Smooth muscle cell (in vitro differentiated cells): ENCODE results near the gene CFB. TPM values are rescaled to one million over a fixed set of nuclear protein-coding genes. Genes with fewer than 3 reads are reported as not detected.

Experiments used
- DNase-seq: peaks from one replicate; lab custom pipeline; 2025; ENCODE audit not compliant: unreplicated experiment; lab: John Stamatoyannopoulos, UW
- H2AFZ ChIP-seq: fragments of 200-600 bp; sonication (generic); 2 replicates; pipeline ENCODE4 v1.6.0; 2016; ENCODE audit warnings: antibody characterized with exemption, low read depth, mild to moderate bottlenecking
- H3F3A ChIP-seq: fragments of 200-600 bp; sonication (generic); 2 replicates; pipeline ENCODE4 v1.6.0; 2017; ENCODE audit warnings: antibody characterized with exemption, low read depth
- H3K27ac ChIP-seq: fragments of 200-600 bp; sonication (generic); 2 replicates; pipeline ENCODE4 v1.5.1; 2016; ENCODE audit warnings: low read depth, mild to moderate bottlenecking
- H3K27me3 ChIP-seq: fragments of 200-600 bp; sonication (generic); 2 replicates; pipeline ENCODE4 v1.6.1; 2016; ENCODE audit warnings: low read depth, mild to moderate bottlenecking
- H3K36me3 ChIP-seq: fragments of 200-600 bp; sonication (generic); 2 replicates; pipeline ENCODE4 v1.5.1; 2016; ENCODE audit warnings: low read depth
- H3K4me1 ChIP-seq: fragments of 200-600 bp; sonication (generic); 2 replicates; pipeline ENCODE4 v1.5.1; 2016; ENCODE audit warnings: low read depth
- H3K4me2 ChIP-seq: fragments of 200-600 bp; sonication (generic); 2 replicates; pipeline ENCODE4 v1.6.0; 2016; ENCODE audit warnings: mild to moderate bottlenecking
- H3K4me3 ChIP-seq: fragments of 200-600 bp; sonication (generic); 2 replicates; pipeline ENCODE4 v1.5.1; 2016; ENCODE audit warnings: mild to moderate bottlenecking
- H3K79me2 ChIP-seq: fragments of 200-600 bp; sonication (generic); 2 replicates; pipeline ENCODE4 v1.6.0; 2016; ENCODE audit warnings: low read depth, mild to moderate bottlenecking
- H3K9ac ChIP-seq: fragments of 200-600 bp; sonication (generic); 2 replicates; pipeline ENCODE4 v1.6.0; 2016; ENCODE audit warnings: low read depth
- H3K9me3 ChIP-seq: fragments of 200-600 bp; sonication (generic); replicated peaks from 2 replicates; pipeline ENCODE4 v1.5.1; 2016; ENCODE audit warnings: low read depth
- H4K20me1 ChIP-seq: fragments of 200-600 bp; sonication (generic); 2 replicates; pipeline ENCODE4 v1.6.0; 2016; ENCODE audit warnings: low read depth
- WGBS: methylation state at CpG from one replicate; pipeline ENCODE4 v1.1.7; 2016; ENCODE audit warnings: low lambda C conversion rate; 5-methylcytosine and 5-hydroxymethylcytosine counted together
- polyA plus RNA-seq: library from polyadenylated mRNA; unstranded; fragments of >200 nt; fragmentation: Nextera tagmentation; extraction: Ambion mirVana; gene quantifications from 2 replicates; pipeline ENCODE4 v1.2.1, GENCODE V29; 2016
- total RNA-seq: library from RNA; depleted of rRNA; stranded (reverse); fragments of >200 nt; gene quantifications from 2 replicates; pipeline ENCODE4 v1.2.3, GENCODE V29; 2014
- TF ChIP-seq, protein P1 (sequence below): fragments of 200-600 bp; sonication (generic); IDR thresholded peaks from 2 replicates; pipeline ENCODE4 v1.5.1; 2017; ENCODE audit warnings: borderline replicate concordance, mild to moderate bottlenecking, antibody characterized with exemption; ENCODE audit not compliant: insufficient read depth, poor library complexity, severe bottlenecking

The CFB gene
- total and polyA plus RNA-seq, 2 experiments from 2014 or later, result 2.3 TPM; not detected in 1

DNA sequence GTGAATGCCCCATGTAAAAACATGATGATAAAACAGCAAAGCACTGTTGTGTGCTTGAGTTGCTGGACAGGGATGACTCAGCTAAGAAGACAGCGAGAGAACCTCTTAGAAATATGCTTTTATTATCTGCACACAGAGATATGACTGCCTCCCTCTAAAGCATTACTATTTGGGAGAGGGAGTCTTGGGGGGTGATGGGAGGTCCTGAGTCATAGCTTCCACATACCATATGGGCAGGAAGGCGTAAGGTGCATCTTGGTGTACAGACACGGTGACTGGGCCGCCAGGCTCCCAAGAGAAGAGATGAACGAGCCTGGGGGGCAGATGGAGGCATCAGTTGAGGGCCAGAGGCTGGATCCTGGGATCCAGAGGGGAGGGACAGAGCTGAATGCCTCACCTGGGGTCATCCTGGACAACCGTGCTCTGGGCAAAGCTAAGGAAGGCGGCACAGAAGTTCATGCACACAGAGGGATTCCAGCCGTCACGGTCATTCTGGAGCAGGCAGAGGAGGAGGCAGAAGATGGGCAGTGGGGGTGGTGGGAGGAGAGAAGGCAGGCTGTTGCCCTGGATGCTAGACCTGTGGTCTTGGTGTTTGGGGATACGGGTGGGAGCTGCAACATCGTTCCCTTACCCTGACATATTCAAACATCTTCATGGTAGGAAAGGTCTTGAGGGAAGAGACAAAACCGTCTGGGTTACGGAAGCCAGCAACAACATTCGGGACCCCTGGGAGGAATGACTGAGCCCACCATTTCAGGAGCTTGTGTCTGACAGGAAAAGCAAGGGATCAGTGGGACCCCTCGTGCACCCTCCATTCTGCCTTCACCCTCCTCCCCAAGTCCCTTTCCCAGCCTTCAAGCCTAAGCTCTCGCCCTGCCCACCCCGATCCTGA is 24.1 kb downstream of the CFB start:
- H2AFZ ChIP-seq, result no peak overlapping the region
- TF ChIP-seq, protein P1, sequence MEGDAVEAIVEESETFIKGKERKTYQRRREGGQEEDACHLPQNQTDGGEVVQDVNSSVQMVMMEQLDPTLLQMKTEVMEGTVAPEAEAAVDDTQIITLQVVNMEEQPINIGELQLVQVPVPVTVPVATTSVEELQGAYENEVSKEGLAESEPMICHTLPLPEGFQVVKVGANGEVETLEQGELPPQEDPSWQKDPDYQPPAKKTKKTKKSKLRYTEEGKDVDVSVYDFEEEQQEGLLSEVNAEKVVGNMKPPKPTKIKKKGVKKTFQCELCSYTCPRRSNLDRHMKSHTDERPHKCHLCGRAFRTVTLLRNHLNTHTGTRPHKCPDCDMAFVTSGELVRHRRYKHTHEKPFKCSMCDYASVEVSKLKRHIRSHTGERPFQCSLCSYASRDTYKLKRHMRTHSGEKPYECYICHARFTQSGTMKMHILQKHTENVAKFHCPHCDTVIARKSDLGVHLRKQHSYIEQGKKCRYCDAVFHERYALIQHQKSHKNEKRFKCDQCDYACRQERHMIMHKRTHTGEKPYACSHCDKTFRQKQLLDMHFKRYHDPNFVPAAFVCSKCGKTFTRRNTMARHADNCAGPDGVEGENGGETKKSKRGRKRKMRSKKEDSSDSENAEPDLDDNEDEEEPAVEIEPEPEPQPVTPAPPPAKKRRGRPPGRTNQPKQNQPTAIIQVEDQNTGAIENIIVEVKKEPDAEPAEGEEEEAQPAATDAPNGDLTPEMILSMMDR, result no peak
- peaks cover 9% of the 10 kb centered on the region for H3K36me3 ChIP-seq
- H3K4me2 ChIP-seq, result no peak overlapping the region
- H3K4me3 ChIP-seq, result no peak overlapping the region
- H3K27ac ChIP-seq, result peak overlapping the region; percentile 96
- peaks cover 14% of the 10 kb centered on the region for H3K4me1 ChIP-seq
- H4K20me1 ChIP-seq, result no peaks in the 10 kb centered on the region
- no peak for DNase-seq
- H3K9me3 ChIP-seq, result no peaks in the 10 kb centered on the region
- no peaks in the 10 kb centered on the region for H3K27me3 ChIP-seq
- H3K79me2 ChIP-seq, result peaks cover 24% of the 10 kb centered on the region
- 89% methylated on average over 17 of the region's 17 CpGs for WGBS
- H3F3A ChIP-seq, result no peaks in the 10 kb centered on the region
- no peak overlapping the region for H3K9ac ChIP-seq

DNA sequence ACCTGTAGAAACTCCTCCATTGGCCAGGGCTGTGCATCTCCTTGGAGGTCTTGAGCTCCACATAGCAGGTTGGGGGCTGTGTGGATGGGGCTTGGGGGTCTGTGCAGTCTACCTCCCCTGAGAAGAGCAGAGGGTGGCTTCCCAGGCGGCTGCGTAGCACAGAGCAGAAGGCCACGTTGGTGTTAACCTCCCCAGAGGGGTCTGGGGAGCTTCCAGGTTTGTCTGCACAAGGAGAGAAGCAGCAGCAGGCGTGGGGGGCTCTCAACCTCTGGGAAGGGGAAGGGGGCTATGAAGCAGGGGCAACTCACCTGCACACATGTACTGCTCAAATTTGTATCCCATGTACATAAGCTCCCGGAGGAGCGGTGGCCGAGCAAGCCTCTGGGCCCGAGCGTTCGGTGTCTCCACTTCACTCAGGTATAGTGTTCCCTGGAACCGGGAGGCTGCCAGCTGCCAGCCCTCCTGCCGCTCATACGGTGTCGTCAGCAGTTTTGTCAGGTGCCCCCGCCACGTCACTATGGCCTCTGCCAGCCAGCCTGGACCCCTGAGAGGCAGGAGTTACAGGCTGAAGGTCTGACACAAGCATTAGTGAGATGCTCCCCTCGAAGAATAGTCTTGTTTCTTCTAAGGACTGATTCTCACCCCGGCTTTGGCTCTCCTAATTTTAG is 24.8 kb downstream of the CFB start:
- TF ChIP-seq, protein P1, result no peak
- peak overlapping the region; percentile 97 for H3K4me2 ChIP-seq
- H3F3A ChIP-seq, result no peaks in the 10 kb centered on the region
- H3K9ac ChIP-seq, result peak overlapping the region; percentile 94
- H3K9me3 ChIP-seq, result no peaks in the 10 kb centered on the region
- H4K20me1 ChIP-seq, result no peaks in the 10 kb centered on the region
- peak overlapping the region; percentile 96 for H3K27ac ChIP-seq
- H3K79me2 ChIP-seq, result peaks cover 24% of the 10 kb centered on the region
- WGBS, result 97% methylated on average over 18 of the region's 18 CpGs
- peak overlapping the region; percentile 60 for H3K4me3 ChIP-seq
- H3K27me3 ChIP-seq, result no peaks in the 10 kb centered on the region
- no peak for DNase-seq
- H2AFZ ChIP-seq, result no peak overlapping the region
- peaks cover 14% of the 10 kb centered on the region for H3K4me1 ChIP-seq
- peaks cover 6% of the 10 kb centered on the region for H3K36me3 ChIP-seq

DNA sequence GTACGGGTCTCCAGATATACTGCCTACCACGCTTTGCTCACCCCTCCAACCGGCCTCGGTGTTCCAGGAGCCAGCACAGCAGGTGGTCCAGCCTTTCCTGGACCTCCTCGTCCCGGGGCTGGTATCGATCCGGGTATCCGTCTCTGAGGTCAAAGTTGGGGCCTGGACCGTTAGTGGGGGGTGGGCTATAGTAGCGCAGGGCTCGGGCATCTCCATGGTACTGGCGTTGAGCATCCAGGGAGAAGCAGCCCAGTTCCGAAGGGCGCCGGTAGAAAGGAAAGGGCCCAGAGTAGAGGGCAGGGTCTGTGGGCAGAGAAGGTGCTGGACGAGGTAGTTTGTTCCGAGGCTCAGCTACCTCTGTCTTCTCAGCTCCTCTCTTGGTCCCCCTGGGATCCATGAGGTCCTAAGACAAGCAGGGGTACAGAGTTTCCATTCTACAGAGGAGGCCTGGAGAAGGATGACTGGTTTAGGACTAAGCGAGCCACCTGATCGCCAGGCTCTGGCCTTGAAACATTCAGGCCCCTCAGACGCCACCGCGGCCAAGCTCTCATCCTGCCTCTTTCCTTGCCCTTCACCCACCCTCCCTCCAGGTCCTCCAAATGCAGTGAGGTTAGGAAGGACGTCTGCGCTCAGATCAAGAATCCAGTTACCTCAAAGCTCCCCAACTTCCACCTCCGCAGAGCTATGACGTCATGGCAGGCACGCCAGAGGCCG is 25.5 kb downstream of the CFB start:
- Histone ChIP-seq H2AFZ (peak overlapping the region; percentile 54), H3F3A (no peaks in the 10 kb centered on the region), H3K27ac (peak overlapping the region; percentile 96), H4K20me1 (no peaks in the 10 kb centered on the region), H3K27me3 (no peaks in the 10 kb centered on the region), H3K4me2 (peak overlapping the region; percentile 97), H3K9ac (peak overlapping the region; percentile 94), H3K79me2 (peaks cover 24% of the 10 kb centered on the region), H3K4me1 (peaks cover 14% of the 10 kb centered on the region), H3K36me3 (no peaks in the 10 kb centered on the region), H3K4me3 (peak overlapping the region; percentile 60), H3K9me3 (no peaks in the 10 kb centered on the region)
- WGBS, result 60% methylated on average over 29 of the region's 29 CpGs
- no peak for DNase-seq
- TF ChIP-seq, protein P1, result no peak
